ENCODE data around the gene BFSP1.
A peak's percentile ranks its signal among the peaks of the same experiment; 100 is the strongest.

The BFSP1 gene

GRCh38 chr20:17468073-17468840 lies 62.9 kb downstream of the BFSP1 start:
- H3K4me3 ChIP-seq (ENCODE audit: control insufficient read depth, low read depth, low read length) = no peak overlapping the region
- DNase-seq (ENCODE audit: low read depth) = no peak
- TF ChIP-seq CTCF (conservative IDR thresholded peaks at IDR 0.05; ENCODE audit: control insufficient read depth, insufficient read depth, low read depth, low read length) = no peak

GRCh38 chr20:17467120-17467655 lies 64.0 kb downstream of the BFSP1 start:
- no peak overlapping the region for H3K4me3 ChIP-seq (ENCODE audit: control insufficient read depth, low read depth, low read length)
- DNase-seq (ENCODE audit: low read depth) = no peak
- TF ChIP-seq CTCF (conservative IDR thresholded peaks at IDR 0.05; ENCODE audit: control insufficient read depth, insufficient read depth, low read depth, low read length) = no peak

- DNase-seq (ENCODE audit: low read depth) = no peak
- no peak overlapping the region for H3K4me3 ChIP-seq (ENCODE audit: control insufficient read depth, low read depth, low read length)
- TF ChIP-seq CTCF (conservative IDR thresholded peaks at IDR 0.05; ENCODE audit: control insufficient read depth, insufficient read depth, low read depth, low read length) = no peak
Observed at GRCh38 chr20:17466641-17467040, 64.5 kb downstream of the BFSP1 start.

GRCh38 chr20:17465236-17465635 lies 65.9 kb downstream of the BFSP1 start:
- H3K4me3 ChIP-seq (ENCODE audit: control insufficient read depth, low read depth, low read length) = no peak overlapping the region
- TF ChIP-seq CTCF (conservative IDR thresholded peaks at IDR 0.05; ENCODE audit: control insufficient read depth, insufficient read depth, low read depth, low read length) = no peak
- no peak for DNase-seq (ENCODE audit: low read depth)

- no peak for TF ChIP-seq CTCF (conservative IDR thresholded peaks at IDR 0.05; ENCODE audit: control insufficient read depth, insufficient read depth, low read depth, low read length)
- H3K4me3 ChIP-seq (ENCODE audit: control insufficient read depth, low read depth, low read length) = no peak overlapping the region
- DNase-seq (ENCODE audit: low read depth) = peak; percentile 26
Observed at GRCh38 chr20:17463711-17464110, 67.5 kb downstream of the BFSP1 start.

GRCh38 chr20:17461941-17462340 lies 69.2 kb downstream of the BFSP1 start:
- no peak for DNase-seq (ENCODE audit: low read depth)
- no peak for TF ChIP-seq CTCF (conservative IDR thresholded peaks at IDR 0.05; ENCODE audit: control insufficient read depth, insufficient read depth, low read depth, low read length)
- no peak overlapping the region for H3K4me3 ChIP-seq (ENCODE audit: control insufficient read depth, low read depth, low read length)

Data from fibroblast of mammary gland (primary cell).